Duodenal mucosa (tissue), 2 donors: ENCODE results near the gene GTF2B.
"Not testable (repeated sequence)": the region's sequence is repeated elsewhere in the genome, so short reads cannot be mapped to it uniquely, and the experiment has no call there.

ENCODE experiments used
- H3K27ac ChIP-seq: one replicate; pipeline ENCODE4 v1.7.0; 2013; ENCODE audit warnings: low read depth, low read length
- H3K27me3 ChIP-seq, 2 donors: one replicate each; pipeline ENCODE4 v1.7.0; 2013; ENCODE audit warnings: low read length in 2 of 2, control low read depth in 1 of 2; ENCODE audit not compliant: insufficient read depth in 2 of 2, control insufficient read depth in 1 of 2
- H3K36me3 ChIP-seq, 2 donors: one replicate each; pipeline ENCODE4 v1.7.0; 2013; ENCODE audit warnings: low read length in 2 of 2, control low read depth in 1 of 2; ENCODE audit not compliant: insufficient read depth in 2 of 2, control insufficient read depth in 1 of 2
- H3K4me1 ChIP-seq, 2 donors: one replicate each; pipeline ENCODE4 v1.7.0; 2013; ENCODE audit warnings: low read length in 2 of 2, control low read depth in 1 of 2; ENCODE audit not compliant: insufficient read depth in 2 of 2, control insufficient read depth in 1 of 2
- H3K4me3 ChIP-seq, 2 donors: one replicate each; pipeline ENCODE4 v1.7.0; 2013; ENCODE audit warnings: low read length in 2 of 2, low read depth in 1 of 2
- H3K9ac ChIP-seq, 2 donors: one replicate each; pipeline ENCODE4 v1.7.0; 2013; ENCODE audit warnings: low read length in 2 of 2, low read depth in 1 of 2
- H3K9me3 ChIP-seq, 2 donors: one replicate each; pipeline ENCODE4 v1.7.0; 2013; ENCODE audit warnings: low read length in 2 of 2, control low read depth in 1 of 2; ENCODE audit not compliant: control insufficient read depth in 1 of 2

Gene GTF2B

GRCh38 chr1:88873737-88874349 lies 17.5 kb downstream of the GTF2B start:
- peaks cover 0 to 8% of the 10 kb centered on the region in 2 donors for H3K36me3 ChIP-seq
- no peaks in the 10 kb centered on the region for H3K27me3 ChIP-seq
- no peak overlapping the region for H3K9ac ChIP-seq
- H3K9me3 ChIP-seq, result no peaks in the 10 kb centered on the region
- H3K4me3 ChIP-seq, result no peak overlapping the region
- H3K4me1 ChIP-seq, result peaks cover 8 to 19% of the 10 kb centered on the region in 2 donors
- no peak overlapping the region for H3K27ac ChIP-seq

GRCh38 chr1:88869644-88870043 lies 21.7 kb downstream of the GTF2B start:
- not testable (repeated sequence) for H3K4me1 ChIP-seq, H3K4me3 ChIP-seq, H3K9ac ChIP-seq, H3K27ac ChIP-seq, H3K9me3 ChIP-seq, H3K27me3 ChIP-seq, H3K36me3 ChIP-seq

- Histone ChIP-seq H3K4me3 (no peak overlapping the region), H3K4me1 (peaks cover 4 to 6% of the 10 kb centered on the region in 2 donors), H3K9ac (no peak overlapping the region), H3K27ac (no peak overlapping the region), H3K27me3 (no peaks in the 10 kb centered on the region), H3K36me3 (peaks cover 3 to 10% of the 10 kb centered on the region in 2 donors), H3K9me3 (no peaks in the 10 kb centered on the region)
Measured at GRCh38 chr1:88867743-88868521, 23.4 kb downstream of the GTF2B start.

- H3K36me3 ChIP-seq, result peaks cover 11 to 36% of the 10 kb centered on the region in 2 donors
- no peaks in the 10 kb centered on the region for H3K9me3 ChIP-seq
- H3K4me1 ChIP-seq, result no peaks in the 10 kb centered on the region
- H3K4me3 ChIP-seq, result no peak overlapping the region
- H3K27me3 ChIP-seq, result no peaks in the 10 kb centered on the region
- H3K9ac ChIP-seq, result no peak overlapping the region
- no peak overlapping the region for H3K27ac ChIP-seq
Measured at GRCh38 chr1:88851303-88852063, 39.9 kb downstream of the GTF2B start.

GRCh38 chr1:88847643-88848042 lies 43.7 kb downstream of the GTF2B start:
- no peaks in the 10 kb centered on the region for H3K4me1 ChIP-seq
- H3K4me3 ChIP-seq, result no peak overlapping the region
- peaks cover 4 to 13% of the 10 kb centered on the region in 2 donors for H3K36me3 ChIP-seq
- no peak overlapping the region for H3K27ac ChIP-seq
- H3K9ac ChIP-seq, result no peak overlapping the region
- H3K27me3 ChIP-seq, result no peaks in the 10 kb centered on the region
- no peaks in the 10 kb centered on the region for H3K9me3 ChIP-seq

GRCh38 chr1:88825721-88826120 lies 65.6 kb downstream of the GTF2B start:
- no peak overlapping the region for H3K9ac ChIP-seq
- H3K36me3 ChIP-seq, result peaks cover 14 to 36% of the 10 kb centered on the region in 2 donors
- no peaks in the 10 kb centered on the region for H3K9me3 ChIP-seq
- no peak overlapping the region for H3K27ac ChIP-seq
- no peak overlapping the region for H3K4me3 ChIP-seq
- no peaks in the 10 kb centered on the region for H3K4me1 ChIP-seq
- no peaks in the 10 kb centered on the region for H3K27me3 ChIP-seq

- not testable (repeated sequence) for H3K9me3 ChIP-seq, H3K4me3 ChIP-seq, H3K27me3 ChIP-seq, H3K27ac ChIP-seq, H3K9ac ChIP-seq, H3K4me1 ChIP-seq
- peaks cover 0 to 19% of the 10 kb centered on the region in 2 donors for H3K36me3 ChIP-seq
Measured at GRCh38 chr1:88819642-88820041, 71.7 kb downstream of the GTF2B start.

- Histone ChIP-seq H3K27me3 (no peaks in the 10 kb centered on the region), H3K9ac (no peak overlapping the region), H3K36me3 (peaks cover 7 to 34% of the 10 kb centered on the region in 2 donors), H3K27ac (no peak overlapping the region), H3K4me3 (no peak overlapping the region), H3K4me1 (no peaks in the 10 kb centered on the region), H3K9me3 (no peaks in the 10 kb centered on the region)
Measured at GRCh38 chr1:88813471-88813870, 77.9 kb downstream of the GTF2B start.

- Histone ChIP-seq H3K4me1 (no peaks in the 10 kb centered on the region), H3K9me3 (no peaks in the 10 kb centered on the region)
Measured at GRCh38 chr1:88812366-88812765, 79.0 kb downstream of the GTF2B start.

GRCh38 chr1:88803444-88803843 lies 87.9 kb downstream of the GTF2B start:
- H3K4me3 ChIP-seq, result no peak overlapping the region
- H3K27ac ChIP-seq, result no peak overlapping the region
- peaks cover 37 to 44% of the 10 kb centered on the region in 2 donors for H3K36me3 ChIP-seq
- peaks cover 0 to 4% of the 10 kb centered on the region in 2 donors for H3K9me3 ChIP-seq
- no peaks in the 10 kb centered on the region for H3K4me1 ChIP-seq
- H3K27me3 ChIP-seq, result no peaks in the 10 kb centered on the region
- H3K9ac ChIP-seq, result no peak overlapping the region

More at GRCh38 chr1:88812366-88812765, 79.0 kb downstream of the GTF2B start:
- Histone ChIP-seq H3K27me3 (no peaks in the 10 kb centered on the region), H3K36me3 (peaks cover 7 to 40% of the 10 kb centered on the region in 2 donors), H3K4me3 (no peak overlapping the region), H3K27ac (no peak overlapping the region), H3K9ac (no peak overlapping the region)
